K562 (cell line): ENCODE results near the gene NME8. TPM values are rescaled to one million over a fixed set of nuclear protein-coding genes. Genes with fewer than 3 reads are reported as not detected.

Source experiments
- ATAC-seq: fragments of 200-7000 bp; cut with Tn5 transposase; 3 replicates; pipeline ENCODE4 v1.9.1; 2020; ENCODE audit warnings: moderate library complexity
- BruUV-seq: library from RNA; stranded (reverse); fragments of 400-500 nt; replicated peaks from 2 replicates; lab custom pipeline; 2021; lab: Mats Ljungman, UMichigan
- CTCF ChIA-PET: fragments of 300-600 bp; formaldehyde crosslinking; extraction: SDS; loops from one replicate; lab custom pipeline; 2021; ENCODE audit warnings: low intra/inter-chr PET ratio; lab: Yijun Ruan, JAX
- POLR2A ChIA-PET: fragments of 300-600, 350-650 bp; sonication (Branson Sonifier 250); formaldehyde crosslinking; extraction: SDS; loops from one replicate; lab custom pipeline; 2021; ENCODE audit warnings: antibody characterized with exemption, inconsistent platforms; lab: Yijun Ruan, JAX
- DNase-seq, 4 experiments: peaks; one replicate each; pipeline versions ENCODE4 v3.0.0 to v3.0.0-alpha.2; 2011 to 2018; ENCODE audit warnings: low spot score in 3 of 4, mixed read lengths in 3 of 4; ENCODE audit errors: extremely low read depth in 1 of 4
- FAIRE-seq: peaks from 2 replicates; lab custom pipeline; 2011; peaks lifted over from hg19 to GRCh38; lab: Jason Lieb, UNC
- H2AFZ ChIP-seq: 2 replicates; pipeline ENCODE4 v1.6.0; 2011; ENCODE audit warnings: low read depth, low read length, control low read depth, inconsistent platforms
- H3K27ac ChIP-seq: fragments of 200-600 bp; 3 replicates; pipeline ENCODE4 v1.8.0; 2011; ENCODE audit warnings: low read depth, mild to moderate bottlenecking, control low read depth, inconsistent platforms, low read length, moderate library complexity, mixed read lengths; ENCODE audit errors: extremely low read depth
- H3K27me3 ChIP-seq, 2 experiments: fragments of 300-600 bp in 1 of 2; 2 replicates in 1 of 2; 3 replicates in 1 of 2; pipeline versions ENCODE4 v1.6.0 to v1.8.0; 2011; ENCODE audit warnings: inconsistent platforms in 2 of 2, low read length in 2 of 2, mild to moderate bottlenecking in 1 of 2, mixed read lengths in 1 of 2, moderate library complexity in 1 of 2; ENCODE audit not compliant: control insufficient read depth in 2 of 2, insufficient read depth in 2 of 2
- H3K36me3 ChIP-seq: fragments of 300-600 bp; 3 replicates; pipeline ENCODE4 v1.8.0; 2011; ENCODE audit warnings: mild to moderate bottlenecking, low read length, inconsistent platforms; ENCODE audit not compliant: control insufficient read depth, insufficient read depth
- H3K4me1 ChIP-seq, 2 experiments: fragments of 200-600 bp in 1 of 2; replicated peaks in 1 of 2; 2 replicates in 1 of 2; 3 replicates in 1 of 2; pipeline versions ENCODE4 v1.5.1 to v1.8.0; 2011; ENCODE audit warnings: inconsistent platforms in 2 of 2, low read length in 2 of 2, mild to moderate bottlenecking in 1 of 2, mixed read lengths in 1 of 2, moderate library complexity in 1 of 2; ENCODE audit not compliant: control insufficient read depth in 2 of 2, insufficient read depth in 2 of 2
- H3K4me2 ChIP-seq: 2 replicates; pipeline ENCODE4 v1.6.1; 2011; ENCODE audit warnings: low read length, control low read depth, inconsistent platforms, mixed read lengths; ENCODE audit not compliant: insufficient read depth
- H3K4me3 ChIP-seq: fragments of 200-600 bp; sonication (generic), shearing (Covaris generic); 2 replicates; pipeline ENCODE4 v1.5.1; 2016; ENCODE audit warnings: control low read depth, inconsistent platforms
- H3K79me2 ChIP-seq: fragments of 200-600 bp; 3 replicates; pipeline ENCODE4 v1.8.0; 2011; ENCODE audit warnings: low read length, inconsistent platforms; ENCODE audit not compliant: control insufficient read depth, insufficient read depth
- H3K9ac ChIP-seq, 2 experiments: 2 replicates each; pipeline versions ENCODE4 v1.6.0 to v1.6.1; 2011; ENCODE audit warnings: low read depth in 2 of 2, low read length in 2 of 2, control low read depth in 1 of 2, inconsistent platforms in 1 of 2, mild to moderate bottlenecking in 1 of 2, mixed read lengths in 1 of 2; ENCODE audit not compliant: insufficient read depth in 1 of 2
- H3K9me1 ChIP-seq: one replicate; pipeline ENCODE4 v1.6.0; 2011; ENCODE audit warnings: inconsistent platforms, mild to moderate bottlenecking, low read length, moderate library complexity; ENCODE audit not compliant: control insufficient read depth, insufficient read depth
- H3K9me3 ChIP-seq: replicated peaks from 2 replicates; pipeline ENCODE4 v1.5.1; 2011; ENCODE audit warnings: low read depth, low read length, inconsistent platforms; ENCODE audit not compliant: control insufficient read depth, insufficient read depth
- H4K20me1 ChIP-seq: replicated peaks from 2 replicates; pipeline ENCODE4 v1.6.1; 2011; ENCODE audit warnings: low read length, inconsistent platforms, mixed read lengths; ENCODE audit not compliant: control insufficient read depth, insufficient read depth
- CUX1 ChIP-seq: fragments of 200-800 bp; sonication (Bioruptor generic); IDR thresholded peaks from 2 replicates; pipeline ENCODE4 v1.6.1; 2016; ENCODE audit warnings: missing genetic modification characterization, missing compliant biosample characterization
- ETS1 ChIP-seq: conservative IDR thresholded peaks from 2 replicates; pipeline ENCODE4 v1.6.1; 2011; ENCODE audit warnings: low read depth, mild to moderate bottlenecking, low read length; ENCODE audit not compliant: control insufficient read depth
- HEY1 ChIP-seq: fragments of 250-450 bp; sonication (Bioruptor Pico); IDR thresholded peaks from 2 replicates; pipeline ENCODE4 v1.5.0; 2020; ENCODE audit warnings: mild to moderate bottlenecking, moderate library complexity, borderline replicate concordance
- MCM2 ChIP-seq: fragments of 450-650 bp; IDR thresholded peaks from 2 replicates; pipeline ENCODE4 v1.6.1; 2017; ENCODE audit warnings: low read depth, mild to moderate bottlenecking
- POLR3G ChIP-seq: IDR thresholded peaks from 2 replicates; pipeline ENCODE4 v1.6.1; 2011; ENCODE audit not compliant: insufficient read length, insufficient replicate concordance; ENCODE audit errors: extremely low read depth
- ZBTB34 ChIP-seq: fragments of 250-450 bp; sonication (Bioruptor Pico); IDR thresholded peaks from 2 replicates; pipeline ENCODE4 v1.8.0; 2021; ENCODE audit warnings: mild to moderate bottlenecking, moderate library complexity
- ZNF41 ChIP-seq: fragments of 250-450 bp; sonication (Bioruptor Pico); conservative IDR thresholded peaks from 2 replicates; pipeline ENCODE4 v1.4.0; 2020; ENCODE audit warnings: mild to moderate bottlenecking
- ZNF586 ChIP-seq: fragments of 450-650 bp; formaldehyde crosslinking; conservative IDR thresholded peaks from 2 replicates; pipeline ENCODE4 v1.4.0; 2020; ENCODE audit warnings: mild to moderate bottlenecking, moderate library complexity
- ZNF717 ChIP-seq: fragments of 250-450 bp; sonication (Bioruptor Pico); IDR thresholded peaks from 2 replicates; pipeline ENCODE4 v1.5.0; 2021
- ZNF740 ChIP-seq, 3 experiments: fragments of 200-800 bp in 1 of 3; sonication (Bioruptor generic) in 1 of 3; sonication (generic) in 1 of 3; formaldehyde crosslinking in 1 of 3; IDR thresholded peaks; 2 replicates each; pipeline versions ENCODE4 v1.6.1 to v1.8.0; 2016 to 2022; ENCODE audit warnings: mild to moderate bottlenecking in 2 of 3, missing compliant biosample characterization in 2 of 3, missing genetic modification characterization in 2 of 3, missing genetic modification reagents in 1 of 3
- WGBS: fragments of 100-300 bp; shearing (Covaris generic); methylation state at CpG from one replicate; pipeline ENCODE4 v1.1.6; 2016; ENCODE audit warnings: low coverage, mixed read lengths; ENCODE audit not compliant: insufficient coverage; ENCODE audit errors: missing lambda C conversion rate; 5-methylcytosine and 5-hydroxymethylcytosine counted together
- in situ Hi-C: fragments of 300-500 bp; cut with MboI; formaldehyde crosslinking; loops from 4 replicates; pipeline ENCODE4 v1.15.0; 2018; ENCODE audit warnings: inconsistent platforms, mixed read lengths
- intact Hi-C: fragments of 100-400 bp; cut with micrococcal nuclease; formaldehyde crosslinking; loops from 2 replicates; pipeline ENCODE4 v1.14.2; 2022
- polyA plus RNA-seq, 8 experiments: library from polyadenylated mRNA; depleted of rRNA in 4 of 8; stranded (reverse) in 5 of 8; unstranded in 3 of 8; fragments of >200 nt; fragmentation: Nextera tagmentation in 2 of 8; fragmentation: Illumina TruSeq in 1 of 8; extraction: Ambion mirVana in 2 of 8; extraction: Trizol in 1 of 8; gene quantifications; 2 replicates each; pipeline versions ENCODE4 v1.2.1 to v1.2.3, GENCODE V29; 2011 to 2014; ENCODE audit warnings: inconsistent platforms in 1 of 8, missing spikeins in 1 of 8
- total RNA-seq, 7 experiments: library from RNA; depleted of rRNA in 6 of 7; stranded (reverse); fragments of >200 nt in 6 of 7; fragmentation: Illumina TruSeq in 2 of 7; extraction: Trizol in 2 of 7; gene quantifications; 2 replicates each; pipeline versions ENCODE4 v1.2.1 to v1.2.3, GENCODE V29; 2011 to 2021; ENCODE audit warnings: low replicate concordance in 1 of 7

The NME8 gene
- total and polyA plus RNA-seq, 9 of the 15 experiments (the other 6 are each of a cell fraction or from before 2014, with no cell fraction given) = not detected

GRCh38 chr7:37916017-37916672 is 67.7 kb downstream of the NME8 start:
- POLR2A ChIA-PET = no interaction called here
- BruUV-seq = no TSS peak
- CTCF ChIA-PET = no interaction called here
- Histone ChIP-seq H4K20me1 (no peaks in the 10 kb centered on the region), H3K9me3 (no peaks in the 10 kb centered on the region), H3K79me2 (no peaks in the 10 kb centered on the region), H3K9ac (no peak overlapping the region), H3K4me1 (peaks cover 4 to 23% of the 10 kb centered on the region in 2 experiments), H3K27ac (no peak overlapping the region), H3K9me1 (no peaks in the 10 kb centered on the region), H3K4me2 (no peak overlapping the region), H2AFZ (no peak overlapping the region), H3K36me3 (no peaks in the 10 kb centered on the region), H3K27me3 (peaks cover 0 to 8% of the 10 kb centered on the region in 2 experiments; a peak in 3 of 5 replicates), H3K4me3 (no peak overlapping the region)
- no peak for DNase-seq
- WGBS = 56% methylated on average over 37 of the region's 57 CpGs
- intact Hi-C loops (no loop called here), in situ Hi-C loops (no loop called here)
- no peak for FAIRE-seq
- ATAC-seq = no peak
- TF ChIP-seq ZNF740 (CRISPR knock-in tag; IDR thresholded peaks at IDR 0.05) (no peak), ZNF740 (tag; IDR thresholded peaks at IDR 0.05) (no peak), ZNF717 (no peak), ZBTB34 (no peak), CUX1 (CRISPR knock-in tag) (no peak), ETS1 (no peak), ZNF586 (no peak), POLR3G (no peak), ZNF41 (CRISPR knock-in tag) (no peak), HEY1 (CRISPR knock-in tag) (no peak), MCM2 (no peak)
